ENCODE results near the gene PLAAT3.
"Not testable (repeated sequence)": the region's sequence is repeated elsewhere in the genome, so short reads cannot be mapped to it uniquely, and the experiment has no call there.

PLAAT3 gene

GRCh38 chr11:63614136-63614671 lies at the start of gene PLAAT3:
Gene PLAAT3, minus strand, starts transcription at chr11:63614433. Its CDS starts 419 bp downstream, at chr11:63614014.
- peak in 1 of 2 experiments; percentile 28 for DNase-seq (ENCODE audit: low read depth in 2 of 2)

DNA sequence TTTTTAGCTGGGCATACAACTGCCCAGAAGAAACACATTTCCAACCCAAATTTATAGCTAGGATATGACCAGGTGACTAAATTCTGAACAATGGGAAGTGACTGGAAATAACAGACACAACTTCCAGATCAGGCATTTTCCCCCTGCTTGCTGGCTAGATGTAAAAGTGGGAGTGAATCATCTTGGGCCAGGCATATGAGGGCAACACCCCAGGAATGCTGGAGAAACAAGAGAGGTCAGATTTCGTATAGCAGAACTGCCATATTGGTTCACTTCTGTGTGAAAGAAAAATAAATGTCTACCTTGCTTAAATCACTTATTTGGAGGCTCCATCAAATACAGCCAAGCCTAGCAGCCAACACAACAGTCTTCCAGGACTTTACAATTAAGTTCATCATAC lies 49.6 kb upstream of the PLAAT3 start:
- DNase-seq (ENCODE audit: low read depth in 2 of 2): no peak

DNA sequence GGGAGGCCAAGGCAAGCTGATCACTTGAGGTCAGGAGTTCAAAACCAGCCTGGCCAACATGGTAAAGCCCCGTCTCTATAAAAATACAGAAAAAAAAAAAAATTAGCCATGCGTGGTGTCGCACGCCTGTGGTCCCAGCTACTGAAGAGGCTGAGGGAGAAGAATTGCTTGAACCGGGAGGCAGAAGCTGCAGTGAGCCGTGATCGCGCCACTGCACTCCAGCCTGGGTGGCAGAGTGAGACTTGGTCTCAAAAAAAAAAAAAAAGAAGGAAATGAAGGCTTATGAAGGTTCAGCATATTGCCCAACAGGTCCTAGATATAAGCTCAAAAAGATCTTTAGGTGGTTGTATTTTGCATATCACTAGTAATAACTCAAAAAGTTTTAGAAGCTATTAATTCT lies 46.7 kb upstream of the PLAAT3 start:
- no peak for DNase-seq (ENCODE audit: low read depth in 2 of 2)

DNA sequence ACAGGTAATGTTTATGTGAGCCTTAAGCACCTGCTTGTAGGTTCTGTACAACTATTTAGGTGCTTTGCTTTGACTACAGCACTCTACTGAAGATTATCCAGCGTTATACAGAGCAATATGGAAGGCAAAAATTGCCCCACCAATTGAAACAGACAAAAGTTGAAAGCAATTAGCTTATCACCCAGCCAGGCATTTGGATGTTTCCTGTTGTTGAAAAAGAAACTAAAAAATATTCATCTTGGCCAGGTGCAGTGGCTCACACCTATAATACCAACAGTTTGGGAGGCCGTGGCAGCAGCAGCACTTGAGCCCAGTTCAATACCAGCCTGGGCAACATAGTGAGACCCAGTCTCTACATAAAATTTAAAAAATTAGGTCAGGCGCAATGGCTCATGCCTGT lies 38.4 kb upstream of the PLAAT3 start:
- no peak for DNase-seq (ENCODE audit: low read depth in 2 of 2)

DNA sequence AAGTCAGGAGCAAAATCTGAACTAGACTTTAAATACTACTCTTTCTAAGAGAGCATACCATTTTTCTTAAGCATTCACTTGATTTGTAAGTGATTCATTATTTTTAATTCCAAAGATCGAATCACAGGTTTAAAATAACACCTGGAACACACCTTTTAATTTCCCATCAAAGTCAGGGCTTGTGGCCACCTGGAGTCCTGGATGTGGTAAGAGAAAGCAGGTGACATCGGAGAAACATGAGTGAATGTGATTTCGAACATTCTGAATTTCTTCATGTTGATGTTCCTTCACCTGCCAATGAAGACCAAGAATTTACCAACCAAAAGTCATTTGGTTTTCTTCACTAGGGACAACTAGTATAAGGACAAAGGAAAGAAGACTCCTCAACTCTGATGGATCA lies 29.0 kb upstream of the PLAAT3 start:
- DNase-seq (ENCODE audit: low read depth in 2 of 2): no peak

DNA sequence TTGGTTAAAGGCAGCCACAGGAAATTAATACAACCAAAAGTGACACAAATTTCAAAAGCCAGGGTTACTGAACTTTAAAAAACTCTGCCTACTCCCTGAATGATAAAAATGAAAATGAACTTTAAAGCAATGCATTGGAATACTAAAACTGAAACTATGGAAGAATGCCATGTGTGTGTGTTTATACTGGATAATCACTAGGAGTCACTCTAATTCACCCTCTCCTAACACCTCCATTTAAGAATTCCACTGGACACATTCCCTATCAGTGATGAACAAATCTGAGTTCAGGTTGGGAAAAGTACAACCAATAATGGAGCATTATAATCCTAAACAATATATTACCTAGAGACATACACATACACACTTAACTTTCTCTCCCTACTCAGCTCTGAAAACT lies 27.5 kb upstream of the PLAAT3 start:
- no peak for DNase-seq (ENCODE audit: low read depth in 2 of 2)

DNA sequence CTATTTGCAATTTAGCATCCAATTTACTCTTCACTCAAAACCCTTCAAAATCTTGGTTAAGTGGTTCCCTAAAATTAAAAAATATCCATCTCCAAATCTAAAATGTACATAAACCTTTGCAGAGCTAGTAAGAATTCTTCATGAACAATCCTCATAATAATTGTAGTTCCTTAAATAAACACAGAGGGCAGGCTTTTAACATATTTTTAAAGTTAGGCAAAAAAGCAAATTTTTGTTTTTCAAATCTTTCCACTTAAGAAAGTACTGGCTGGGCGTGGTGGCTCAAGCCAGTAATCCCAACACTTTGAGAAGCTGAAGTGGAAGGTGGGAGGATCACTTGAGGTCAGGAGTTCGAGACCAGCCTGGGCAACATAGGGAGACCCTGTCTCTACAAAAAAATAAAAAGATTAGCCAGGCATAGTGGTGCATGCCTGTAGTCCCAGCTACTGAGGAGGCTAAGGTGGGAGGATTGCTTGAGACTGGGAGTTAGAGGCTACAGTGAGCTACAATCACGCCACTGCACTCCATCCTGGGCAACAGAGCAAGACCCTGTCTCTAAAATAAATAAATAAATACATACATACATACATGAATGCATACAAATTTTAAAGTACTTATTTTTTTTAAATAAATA lies 25.1 kb upstream of the PLAAT3 start:
- DNase-seq (ENCODE audit: low read depth in 2 of 2): no peak

DNA sequence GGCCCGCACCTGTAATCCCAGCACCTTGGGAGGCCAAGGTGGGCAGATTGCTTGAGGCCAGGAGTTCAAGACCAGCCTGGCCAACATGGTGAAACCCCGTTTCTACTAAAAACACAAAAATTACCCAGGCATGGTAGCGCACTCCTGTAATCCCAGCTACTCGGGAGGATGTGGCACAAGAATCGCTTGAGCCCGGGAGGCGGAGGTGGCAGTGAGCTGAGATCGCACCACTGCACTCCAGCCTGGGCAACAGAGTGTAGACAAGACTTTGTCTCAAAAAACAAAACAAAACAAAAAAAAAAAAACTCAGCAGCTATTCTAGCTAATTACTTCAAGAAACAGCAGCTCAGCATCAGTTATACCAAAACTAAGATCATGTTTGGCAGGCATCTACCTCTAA lies 24.2 kb upstream of the PLAAT3 start:
- not testable (repeated sequence) for DNase-seq (ENCODE audit: low read depth in 2 of 2)

- DNase-seq (ENCODE audit: low read depth in 2 of 2): peak; percentile 15 to 59
These were observed 21.7 kb upstream of the PLAAT3 start for GRCh38 chr11:63635762-63636465.

GRCh38 chr11:63629426-63629825 lies 15.2 kb upstream of the PLAAT3 start:
- DNase-seq (ENCODE audit: low read depth in 2 of 2): no peak

DNA sequence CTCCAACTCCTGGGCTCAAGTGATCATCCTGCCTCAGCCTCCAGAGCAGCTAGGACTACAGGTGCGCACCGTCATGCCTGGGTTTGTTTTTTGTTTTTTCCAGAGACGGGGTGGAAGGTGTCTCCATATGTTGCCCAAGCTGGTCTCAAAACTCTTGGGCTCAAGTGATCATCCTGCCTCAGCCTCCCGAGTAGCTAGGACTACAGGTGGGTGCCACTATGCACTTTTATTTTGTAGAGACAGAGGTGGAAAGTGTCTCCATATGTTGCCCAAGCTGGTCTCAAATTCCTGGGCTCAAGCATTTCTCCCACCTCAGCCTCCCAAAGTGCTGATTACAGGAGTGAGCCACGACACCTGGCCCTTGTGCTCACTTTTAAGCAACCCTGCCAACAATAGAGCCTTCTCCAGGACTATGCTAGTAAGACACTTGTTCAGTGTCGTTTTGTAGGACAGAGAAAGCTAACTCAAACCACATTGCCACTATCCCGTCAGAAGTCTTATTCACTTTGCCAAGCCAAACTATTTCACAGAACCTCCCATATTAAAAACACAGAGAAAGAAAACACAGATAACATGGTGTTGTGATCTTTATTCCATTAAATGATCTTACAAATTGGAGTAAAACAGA lies 9.4 kb upstream of the PLAAT3 start:
- no peak for DNase-seq (ENCODE audit: low read depth in 2 of 2)

DNA sequence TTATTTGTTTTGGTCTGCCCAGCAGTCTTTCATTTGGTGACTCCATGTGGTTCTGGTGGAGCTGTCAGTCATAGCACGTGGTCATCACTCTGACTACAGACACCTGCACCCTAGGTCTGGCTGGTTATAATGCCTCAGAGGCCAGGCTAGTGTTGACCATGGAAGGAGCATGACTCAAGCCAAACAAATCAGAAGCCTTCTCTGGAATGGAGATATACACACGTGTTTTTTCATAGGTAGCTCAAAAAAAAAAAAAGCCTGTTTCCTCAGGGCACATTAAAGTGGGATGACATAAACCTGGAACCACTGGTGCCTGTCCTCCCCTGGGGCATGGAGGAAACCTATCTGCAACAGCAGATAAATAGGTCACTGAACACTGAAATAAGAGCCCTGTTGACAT lies 8.1 kb upstream of the PLAAT3 start:
- DNase-seq (ENCODE audit: low read depth in 2 of 2): no peak

- no peak for DNase-seq (ENCODE audit: low read depth in 2 of 2)
These were observed 6.8 kb upstream of the PLAAT3 start for GRCh38 chr11:63621071-63621470.

- no peak for DNase-seq (ENCODE audit: low read depth in 2 of 2)
These were observed 5.7 kb upstream of the PLAAT3 start for GRCh38 chr11:63619967-63620366.

DNA sequence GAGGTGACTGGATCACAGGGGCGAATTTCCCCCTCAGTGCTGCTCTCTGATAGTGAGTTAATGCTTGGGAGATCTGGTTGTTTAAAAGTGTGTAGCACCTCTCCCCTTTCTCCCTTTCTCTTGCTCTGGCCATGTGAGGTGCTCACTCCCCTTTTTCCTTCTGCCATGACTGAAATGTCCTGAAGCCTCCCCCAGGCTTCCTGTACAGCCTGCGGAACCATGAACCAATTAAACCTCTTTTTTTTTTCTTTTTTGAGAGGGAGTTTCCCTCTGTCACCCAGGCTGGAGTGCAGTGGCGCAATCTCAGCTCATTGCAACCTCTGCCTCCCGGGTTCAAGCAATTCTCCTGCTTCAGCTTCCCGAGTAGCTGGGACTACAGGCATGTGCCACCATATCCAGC lies 3.5 kb upstream of the PLAAT3 start:
- not testable (repeated sequence) for DNase-seq (ENCODE audit: low read depth in 2 of 2)

DNA sequence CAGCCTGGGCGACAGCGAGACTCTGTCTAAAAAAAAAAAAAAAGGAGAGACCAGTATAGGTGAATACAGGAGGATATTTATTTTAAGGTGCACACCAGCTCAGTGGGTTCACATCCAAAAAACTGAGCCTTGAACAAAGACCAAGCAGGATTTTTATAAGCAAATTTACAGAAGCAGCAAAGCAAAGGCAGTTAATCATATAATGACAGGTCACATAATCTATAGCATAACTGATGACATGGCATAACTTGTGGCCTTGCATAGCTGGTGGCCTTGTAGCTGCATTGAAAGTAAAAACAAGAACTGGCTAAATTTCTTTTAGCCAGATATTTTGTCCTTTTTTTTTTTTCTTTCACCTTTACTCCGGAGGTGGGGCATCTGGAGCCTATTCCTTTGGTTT lies 2.7 kb upstream of the PLAAT3 start:
- DNase-seq (ENCODE audit: low read depth in 2 of 2): no peak

- DNase-seq (ENCODE audit: low read depth in 2 of 2): no peak
These were observed 607 bp downstream of the PLAAT3 start for GRCh38 chr11:63613517-63614135.

GRCh38 chr11:63612181-63612580 lies 2.1 kb downstream of the PLAAT3 start:
- DNase-seq (ENCODE audit: low read depth in 2 of 2): no peak

GRCh38 chr11:63611395-63611747 lies 2.9 kb downstream of the PLAAT3 start:
- no peak for DNase-seq (ENCODE audit: low read depth in 2 of 2)

GRCh38 chr11:63610604-63611394 lies 3.4 kb downstream of the PLAAT3 start:
- no peak for DNase-seq (ENCODE audit: low read depth in 2 of 2)

GRCh38 chr11:63609971-63610580 lies 4.2 kb downstream of the PLAAT3 start:
- DNase-seq (ENCODE audit: low read depth in 2 of 2): no peak
